ENCODE results near the gene ZNF787.

GRCh38 chr19:56136362-56136761 lies 15.3 kb upstream of the ZNF787 start:
- TF ChIP-seq POLR2A (IDR thresholded peaks at IDR 0.05) (no peak), CTCF (IDR thresholded peaks at IDR 0.05 in 8 of 11, conservative IDR thresholded peaks at IDR 0.05 in 3 of 11) (no peak), POLR2AphosphoS5 (IDR thresholded peaks at IDR 0.05) (no peak)

Data from spleen (tissue), 7 donors.